Neural progenitor cell (in vitro differentiated cells): ENCODE data around the gene TCF25. TPM values are rescaled to one million over a fixed set of nuclear protein-coding genes. Genes with fewer than 3 reads are reported as not detected.

Experiments
- DNase-seq: peaks from one replicate; pipeline ENCODE4 v3.0.0-alpha.2; 2016; ENCODE audit warnings: low spot score
- H2AFZ ChIP-seq: fragments of 200-600 bp; sonication (generic); replicated peaks from 2 replicates; pipeline ENCODE4 v1.6.1; 2016; ENCODE audit warnings: antibody characterized with exemption
- H3F3A ChIP-seq: fragments of 200-600 bp; sonication (generic); 2 replicates; pipeline ENCODE4 v1.6.1; 2016; ENCODE audit warnings: antibody characterized with exemption, low read depth
- H3K27ac ChIP-seq: fragments of 200-600 bp; sonication (generic); 2 replicates; pipeline ENCODE4 v1.5.1; 2016; ENCODE audit warnings: mild to moderate bottlenecking
- H3K27me3 ChIP-seq: fragments of 200-600 bp; sonication (generic); 2 replicates; pipeline ENCODE4 v1.6.1; 2016; ENCODE audit warnings: mild to moderate bottlenecking, moderate library complexity
- H3K36me3 ChIP-seq: fragments of 200-600 bp; sonication (generic); 2 replicates; pipeline ENCODE4 v1.5.1; 2016
- H3K4me1 ChIP-seq: fragments of 200-600 bp; sonication (generic); 2 replicates; pipeline ENCODE4 v1.6.1; 2016; ENCODE audit warnings: mixed run types
- H3K4me2 ChIP-seq: fragments of 200-600 bp; sonication (generic); 2 replicates; pipeline ENCODE4 v1.6.1; 2016
- H3K4me3 ChIP-seq: fragments of 200-600 bp; sonication (generic); 2 replicates; pipeline ENCODE4 v1.5.1; 2016
- H3K79me2 ChIP-seq: fragments of 200-600 bp; sonication (generic); 2 replicates; pipeline ENCODE4 v1.6.1; 2016; ENCODE audit warnings: low read depth
- H3K9ac ChIP-seq: fragments of 200-600 bp; sonication (generic); 2 replicates; pipeline ENCODE4 v1.6.1; 2016
- H3K9me3 ChIP-seq: fragments of 200-600 bp; sonication (generic); 2 replicates; pipeline ENCODE4 v1.5.1; 2016; ENCODE audit warnings: low read depth
- H4K20me1 ChIP-seq: fragments of 200-600 bp; sonication (generic); 2 replicates; pipeline ENCODE4 v1.6.1; 2016; ENCODE audit warnings: low read depth
- H3K27ac Mint-ChIP-seq: 3 replicates; pipeline ENCODE4 v1.8.0; 2021; ENCODE audit warnings: mixed read lengths
- H3K27me3 Mint-ChIP-seq: 2 replicates; pipeline ENCODE4 v1.8.0; 2022; ENCODE audit warnings: low read depth, mild to moderate bottlenecking, inconsistent platforms, moderate library complexity, mixed read lengths; ENCODE audit not compliant: insufficient read depth
- H3K36me3 Mint-ChIP-seq: 3 replicates; pipeline ENCODE4 v1.8.0; 2021; ENCODE audit warnings: mixed read lengths
- H3K4me1 Mint-ChIP-seq: 3 replicates; pipeline ENCODE4 v1.8.0; 2021; ENCODE audit warnings: mixed read lengths
- H3K4me3 Mint-ChIP-seq: 3 replicates; pipeline ENCODE4 v1.8.0; 2021; ENCODE audit warnings: mild to moderate bottlenecking, moderate library complexity, mixed read lengths
- H3K9me3 Mint-ChIP-seq: 3 replicates; pipeline ENCODE4 v1.8.0; 2020; ENCODE audit warnings: mixed read lengths
- EZH2 ChIP-seq: fragments of 200-600 bp; sonication (generic); IDR thresholded peaks from 2 replicates; pipeline ENCODE4 v1.6.1; 2017; ENCODE audit warnings: antibody characterized with exemption, mild to moderate bottlenecking, moderate library complexity
- EZH2phosphoT487 ChIP-seq: fragments of 200-600 bp; sonication (generic); IDR thresholded peaks from 2 replicates; pipeline ENCODE4 v1.6.1; 2017; ENCODE audit warnings: antibody characterized with exemption
- total RNA-seq: library from RNA; depleted of rRNA; stranded (reverse); fragments of >200 nt; gene quantifications from 2 replicates; pipeline ENCODE4 v1.2.3, GENCODE V29; 2015; ENCODE audit warnings: low replicate concordance
- TF ChIP-seq, protein P1 (sequence below): fragments of 200-600 bp; sonication (generic); IDR thresholded peaks from 2 replicates; pipeline ENCODE4 v1.5.1; 2017; ENCODE audit warnings: antibody characterized with exemption, mild to moderate bottlenecking

Gene TCF25
- total RNA-seq, 1 donor from 2014 or later = 95.6 TPM

DNA sequence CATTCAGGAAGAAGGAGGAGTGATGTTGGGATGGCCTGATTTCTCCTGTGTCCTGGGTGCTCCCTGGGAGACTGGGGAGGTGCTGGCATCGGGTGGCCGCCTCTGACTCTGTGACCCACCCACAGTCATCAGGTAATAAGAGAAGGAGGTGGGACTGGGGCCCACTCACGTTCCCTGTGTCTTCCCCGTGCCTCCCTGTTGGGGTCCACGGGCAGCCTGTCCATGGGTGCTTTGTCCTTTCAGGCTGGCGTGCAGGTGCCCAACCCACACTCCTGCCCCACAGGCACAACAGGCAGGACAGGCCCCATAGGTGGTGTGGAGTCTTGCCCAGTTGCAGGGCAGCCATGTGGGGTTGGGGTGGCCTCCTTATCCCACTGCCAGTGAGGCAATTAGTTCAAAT lies 79.2 kb downstream of the TCF25 start:
- no peak for TF ChIP-seq EZH2
- TF ChIP-seq EZH2phosphoT487 = no peak
- TF ChIP-seq, protein P1, sequence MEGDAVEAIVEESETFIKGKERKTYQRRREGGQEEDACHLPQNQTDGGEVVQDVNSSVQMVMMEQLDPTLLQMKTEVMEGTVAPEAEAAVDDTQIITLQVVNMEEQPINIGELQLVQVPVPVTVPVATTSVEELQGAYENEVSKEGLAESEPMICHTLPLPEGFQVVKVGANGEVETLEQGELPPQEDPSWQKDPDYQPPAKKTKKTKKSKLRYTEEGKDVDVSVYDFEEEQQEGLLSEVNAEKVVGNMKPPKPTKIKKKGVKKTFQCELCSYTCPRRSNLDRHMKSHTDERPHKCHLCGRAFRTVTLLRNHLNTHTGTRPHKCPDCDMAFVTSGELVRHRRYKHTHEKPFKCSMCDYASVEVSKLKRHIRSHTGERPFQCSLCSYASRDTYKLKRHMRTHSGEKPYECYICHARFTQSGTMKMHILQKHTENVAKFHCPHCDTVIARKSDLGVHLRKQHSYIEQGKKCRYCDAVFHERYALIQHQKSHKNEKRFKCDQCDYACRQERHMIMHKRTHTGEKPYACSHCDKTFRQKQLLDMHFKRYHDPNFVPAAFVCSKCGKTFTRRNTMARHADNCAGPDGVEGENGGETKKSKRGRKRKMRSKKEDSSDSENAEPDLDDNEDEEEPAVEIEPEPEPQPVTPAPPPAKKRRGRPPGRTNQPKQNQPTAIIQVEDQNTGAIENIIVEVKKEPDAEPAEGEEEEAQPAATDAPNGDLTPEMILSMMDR = no peak
- no peaks in the 10 kb centered on the region for H3K9me3 ChIP-seq
- peaks cover 5% of the 10 kb centered on the region for H3K4me1 ChIP-seq
- H3K4me3 ChIP-seq = no peak overlapping the region
- no peak overlapping the region for H3K9ac ChIP-seq
- Mint-ChIP-seq H3K4me1 (peaks cover 7% of the 10 kb centered on the region), H3K9me3 (no peaks in the 10 kb centered on the region), H3K4me3 (no peak overlapping the region), H3K27me3 (peaks cover 11% of the 10 kb centered on the region), H3K27ac (no peak overlapping the region), H3K36me3 (peaks cover 2% of the 10 kb centered on the region)
- H3F3A ChIP-seq = peaks cover 15% of the 10 kb centered on the region
- peaks cover 27% of the 10 kb centered on the region for H4K20me1 ChIP-seq
- peaks cover 21% of the 10 kb centered on the region for H3K27me3 ChIP-seq
- H3K36me3 ChIP-seq = no peaks in the 10 kb centered on the region
- no peak overlapping the region for H3K4me2 ChIP-seq
- H2AFZ ChIP-seq = no peak overlapping the region
- DNase-seq = no peak
- H3K79me2 ChIP-seq = peaks cover 4% of the 10 kb centered on the region
- H3K27ac ChIP-seq = no peak overlapping the region

DNA sequence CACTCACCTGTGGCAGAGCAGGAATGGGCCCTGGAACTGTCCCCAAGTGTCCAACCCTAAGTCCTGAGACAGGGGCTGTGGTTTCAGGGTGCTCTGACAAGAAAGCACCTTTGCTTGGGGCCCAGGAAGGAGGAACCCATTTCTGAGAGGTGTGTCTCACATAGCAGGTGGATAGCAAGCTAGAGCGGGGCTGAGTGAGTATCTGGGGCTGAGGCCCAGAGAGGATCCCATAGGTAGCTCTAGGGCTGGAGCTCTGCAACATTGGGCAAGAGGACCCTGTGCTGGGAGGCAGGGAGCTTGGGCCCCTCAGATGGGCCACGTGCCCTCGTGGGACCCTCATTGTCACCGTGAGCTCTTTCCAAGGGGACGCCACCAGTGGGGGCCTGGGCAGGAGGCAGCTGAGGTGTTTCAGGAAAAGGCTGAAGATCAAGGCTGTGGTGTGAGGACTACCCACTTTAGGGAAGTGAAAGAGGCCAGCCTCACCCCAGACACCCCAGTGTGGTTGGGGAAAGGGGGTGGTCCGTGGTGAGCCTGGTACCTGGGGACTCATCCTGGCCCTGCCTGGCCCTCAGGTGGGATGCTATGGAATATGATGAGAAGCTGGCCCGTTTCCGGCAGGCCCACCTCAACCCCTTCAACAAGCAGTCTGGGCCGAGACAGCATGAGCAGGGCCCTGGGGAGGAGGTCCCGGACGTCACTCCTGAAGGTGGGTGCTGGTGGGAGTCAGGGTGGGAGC lies 80.4 kb downstream of the TCF25 start:
- H3K27me3 Mint-ChIP-seq = peaks cover 10% of the 10 kb centered on the region
- Histone ChIP-seq H3K79me2 (peaks cover 4% of the 10 kb centered on the region), H4K20me1 (peaks cover 27% of the 10 kb centered on the region), H3K27ac (no peak overlapping the region), H3K36me3 (no peaks in the 10 kb centered on the region), H3K4me3 (no peak overlapping the region), H3K4me1 (peaks cover 5% of the 10 kb centered on the region), H3K4me2 (no peak overlapping the region), H3K9ac (no peak overlapping the region), H3K9me3 (no peaks in the 10 kb centered on the region), H2AFZ (no peak overlapping the region), H3K27me3 (peaks cover 11% of the 10 kb centered on the region), H3F3A (peaks cover 5% of the 10 kb centered on the region)
- no peak for DNase-seq
- H3K4me3 Mint-ChIP-seq = no peak overlapping the region
- no peaks in the 10 kb centered on the region for H3K9me3 Mint-ChIP-seq
- H3K27ac Mint-ChIP-seq = no peak overlapping the region
- peaks cover 5% of the 10 kb centered on the region for H3K4me1 Mint-ChIP-seq
- TF ChIP-seq EZH2phosphoT487 (no peak), EZH2 (no peak)
- TF ChIP-seq, protein P1 = no peak
- peaks cover 7% of the 10 kb centered on the region for H3K36me3 Mint-ChIP-seq

DNA sequence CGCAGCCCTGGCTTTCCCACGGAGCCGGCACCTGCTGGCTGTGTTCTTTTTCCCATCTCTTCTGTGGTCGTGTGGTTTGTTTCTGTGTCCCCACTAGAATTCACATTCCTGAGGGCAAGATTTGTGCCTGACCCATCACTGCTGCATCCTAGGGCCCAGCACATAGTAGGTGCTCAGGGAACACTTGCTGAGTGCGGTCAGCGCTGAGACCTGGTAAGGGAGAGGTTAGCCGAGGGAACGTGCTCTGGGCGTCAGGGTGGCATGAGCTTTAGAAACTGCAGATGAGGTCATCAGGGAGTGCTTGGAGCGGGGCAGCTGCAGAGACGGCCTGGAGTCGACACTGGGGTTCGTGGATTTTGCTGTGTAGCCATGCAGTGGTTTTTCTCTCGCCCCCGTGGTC lies 81.1 kb downstream of the TCF25 start:
- Mint-ChIP-seq H3K27ac (no peak overlapping the region), H3K9me3 (no peaks in the 10 kb centered on the region), H3K27me3 (peaks cover 10% of the 10 kb centered on the region), H3K4me3 (no peak overlapping the region), H3K36me3 (peaks cover 9% of the 10 kb centered on the region), H3K4me1 (peaks cover 5% of the 10 kb centered on the region)
- no peak for DNase-seq
- Histone ChIP-seq H3K4me2 (no peak overlapping the region), H3K27me3 (peaks cover 6% of the 10 kb centered on the region), H3K4me3 (no peak overlapping the region), H2AFZ (no peak overlapping the region), H3K9ac (no peak overlapping the region), H3K4me1 (peaks cover 1% of the 10 kb centered on the region), H3K36me3 (no peaks in the 10 kb centered on the region), H3K9me3 (no peaks in the 10 kb centered on the region), H4K20me1 (peaks cover 24% of the 10 kb centered on the region), H3K27ac (no peak overlapping the region), H3K79me2 (no peaks in the 10 kb centered on the region), H3F3A (peaks cover 1% of the 10 kb centered on the region)
- TF ChIP-seq, protein P1 = no peak
- TF ChIP-seq EZH2 = no peak
- no peak for TF ChIP-seq EZH2phosphoT487
